Activated T-helper 17 cell treated with anti-CD3 and anti-CD28 coated beads, Interleukin-2, amount 50 U/mL, for 72 hours (primary cell): Measurements from ENCODE around the gene SERPINA4. TPM values are rescaled to one million over a fixed set of nuclear protein-coding genes. Genes with fewer than 3 reads are reported as not detected.

Experiments used
- ATAC-seq: fragments of 150-1000 bp; cut with Tn5 transposase; replicated peaks from 2 replicates; pipeline ENCODE4 v1.10.0; 2021; ENCODE audit warnings: mild to moderate bottlenecking, moderate library complexity
- H3K27ac Mint-ChIP-seq: one replicate; pipeline ENCODE4 v1.8.0; 2022; ENCODE audit warnings: mixed read lengths
- H3K27me3 Mint-ChIP-seq: one replicate; pipeline ENCODE4 v1.8.0; 2022; ENCODE audit warnings: mixed read lengths
- H3K36me3 Mint-ChIP-seq: one replicate; pipeline ENCODE4 v1.8.0; 2022; ENCODE audit warnings: low read depth, mild to moderate bottlenecking, mixed read lengths
- H3K4me1 Mint-ChIP-seq: one replicate; pipeline ENCODE4 v1.8.0; 2022; ENCODE audit warnings: mixed read lengths
- H3K4me3 Mint-ChIP-seq: one replicate; pipeline ENCODE4 v1.8.0; 2022; ENCODE audit warnings: mild to moderate bottlenecking, mixed read lengths
- H3K9me3 Mint-ChIP-seq: one replicate; pipeline ENCODE4 v1.8.0; 2022; ENCODE audit warnings: mixed read lengths
- total RNA-seq, 2 donors: library from RNA; stranded (reverse); gene quantifications; one replicate each; pipeline ENCODE4 v1.2.3, GENCODE V29; 2022

Gene SERPINA4
- total RNA-seq, 2 donors from 2014 or later: not detected

DNA sequence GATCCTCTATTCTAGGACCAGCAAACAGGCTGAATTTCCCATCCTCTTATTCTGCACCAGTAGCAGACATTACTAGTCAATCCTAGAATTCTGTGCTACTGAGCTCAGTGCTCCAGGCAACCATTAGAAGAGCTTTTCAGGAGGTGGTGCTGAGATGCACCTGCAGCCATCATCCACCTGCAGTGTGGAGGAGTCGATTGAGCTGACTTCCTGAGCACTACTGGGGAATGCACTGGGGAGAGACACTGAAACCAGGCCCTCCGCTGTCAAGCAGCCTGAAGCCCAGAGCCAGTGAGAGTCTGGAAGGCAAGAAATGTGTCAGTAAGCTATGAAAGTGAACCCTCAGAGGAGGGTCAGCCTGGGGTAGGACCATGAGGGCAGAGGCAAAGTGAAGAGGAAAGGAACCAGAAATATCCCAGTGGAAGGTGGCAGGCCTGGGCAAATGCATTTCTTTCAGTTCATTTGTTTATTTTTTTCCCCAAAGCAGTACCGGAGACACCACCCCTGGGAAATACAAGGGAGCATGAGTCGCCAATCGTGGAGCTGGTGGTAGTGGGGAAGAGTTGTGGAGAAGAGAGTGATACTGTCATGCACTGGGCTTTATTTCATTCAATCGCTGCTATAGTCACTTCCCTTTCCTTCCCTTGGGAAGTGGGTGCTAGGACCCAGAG is 23.0 kb upstream of the SERPINA4 start:
- no peak overlapping the region for H3K4me3 Mint-ChIP-seq
- H3K9me3 Mint-ChIP-seq: no peaks in the 10 kb centered on the region
- H3K27me3 Mint-ChIP-seq: peaks cover 22% of the 10 kb centered on the region
- H3K27ac Mint-ChIP-seq: no peak overlapping the region
- no peaks in the 10 kb centered on the region for H3K36me3 Mint-ChIP-seq
- no peaks in the 10 kb centered on the region for H3K4me1 Mint-ChIP-seq
- ATAC-seq: no peak

DNA sequence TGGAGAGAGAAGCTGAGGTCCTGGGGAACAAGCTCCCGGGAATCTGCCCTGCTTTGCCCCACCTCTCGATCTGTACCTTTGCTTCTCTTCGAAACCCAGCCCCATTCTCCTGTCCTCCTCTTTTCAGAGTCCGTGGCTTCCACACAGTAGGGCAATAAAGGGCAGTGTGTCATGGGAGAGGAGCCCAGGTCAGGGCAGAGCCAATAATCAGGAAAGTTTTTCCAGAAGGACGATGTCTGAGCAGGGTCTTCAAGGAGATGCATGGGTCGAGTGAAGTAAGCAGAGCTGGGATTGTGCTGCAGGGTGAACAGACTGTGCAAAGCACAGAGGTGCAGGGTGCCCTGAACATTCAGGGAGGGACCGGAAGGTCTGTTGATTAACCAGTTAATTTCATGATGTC is 22.1 kb upstream of the SERPINA4 start:
- Mint-ChIP-seq H3K4me3 (no peak overlapping the region), H3K36me3 (no peaks in the 10 kb centered on the region), H3K27me3 (peaks cover 22% of the 10 kb centered on the region), H3K9me3 (no peaks in the 10 kb centered on the region), H3K4me1 (no peaks in the 10 kb centered on the region), H3K27ac (no peak overlapping the region)
- ATAC-seq: no peak

DNA sequence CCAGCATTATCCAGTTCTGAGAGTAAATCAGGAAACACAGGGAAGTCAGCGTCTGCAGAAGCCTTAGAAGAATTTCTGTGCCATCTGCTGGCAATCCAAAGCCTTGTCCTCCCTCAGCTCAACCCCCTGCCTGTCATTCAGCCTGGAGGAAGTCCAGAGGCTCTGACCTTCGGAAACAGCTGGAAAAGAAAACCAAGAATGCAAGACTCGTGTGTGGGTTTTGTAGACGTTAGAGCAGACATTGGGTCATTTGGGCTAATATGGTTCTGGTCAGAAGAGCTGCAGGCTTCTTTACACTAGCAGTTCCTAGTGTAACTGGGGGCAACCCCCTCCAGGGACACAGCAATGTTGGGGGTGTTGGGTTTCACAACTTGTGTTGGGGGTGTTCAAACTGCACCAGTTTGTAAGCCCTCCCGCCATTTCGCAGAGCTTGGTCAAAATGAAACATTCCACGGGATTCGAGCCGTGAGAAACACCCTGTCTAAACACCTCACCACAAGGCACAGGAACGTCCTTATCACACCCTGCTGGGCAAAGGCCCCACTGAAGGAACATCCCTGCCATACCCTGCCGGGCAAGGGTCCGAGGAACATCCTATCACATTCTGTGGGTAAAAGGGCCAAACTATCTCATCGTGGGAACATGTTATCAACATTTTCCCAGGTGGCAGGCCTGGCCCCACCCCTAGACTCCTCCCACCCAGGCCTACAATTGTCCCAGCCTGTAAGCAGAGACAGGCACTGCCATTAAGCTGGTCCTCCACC is 21.0 kb upstream of the SERPINA4 start:
- no peak for ATAC-seq

DNA sequence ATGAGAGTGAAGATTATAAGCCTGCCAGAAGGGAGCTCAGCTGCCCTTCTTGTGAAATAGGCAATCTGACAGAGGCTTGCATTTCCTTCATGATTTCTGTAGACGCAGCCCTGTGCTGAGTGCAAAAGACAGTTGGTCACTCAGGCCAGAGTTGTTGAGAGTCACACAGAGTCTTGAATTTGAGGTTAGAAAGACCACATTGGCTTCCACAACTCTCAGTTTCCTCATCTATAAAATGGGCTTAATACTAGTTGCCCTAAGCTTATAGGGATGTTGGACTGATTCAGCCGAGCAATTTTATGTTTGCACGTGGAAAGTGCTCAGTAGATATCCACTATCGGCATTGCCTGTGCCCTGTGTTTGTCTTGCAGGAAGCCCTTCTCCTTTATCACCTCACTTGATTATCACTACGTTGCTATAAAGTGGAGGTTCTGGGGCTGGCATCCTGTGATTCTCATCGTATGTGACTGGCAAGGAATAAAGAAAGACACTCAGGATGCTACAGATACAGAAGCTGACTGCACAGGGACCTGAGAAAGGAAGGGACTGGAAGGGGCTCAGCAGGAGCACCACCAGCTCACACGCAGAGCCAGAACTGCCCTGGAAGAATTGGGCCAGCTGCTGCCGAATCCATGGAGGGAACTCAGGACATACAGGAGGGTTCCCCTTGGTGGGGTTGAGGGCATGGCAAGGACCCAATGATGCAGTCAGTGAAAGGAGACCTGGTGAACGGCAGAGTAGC is 19.8 kb upstream of the SERPINA4 start:
- no peak overlapping the region for H3K27ac Mint-ChIP-seq
- H3K36me3 Mint-ChIP-seq: no peaks in the 10 kb centered on the region
- H3K27me3 Mint-ChIP-seq: peaks cover 30% of the 10 kb centered on the region
- H3K9me3 Mint-ChIP-seq: no peaks in the 10 kb centered on the region
- H3K4me1 Mint-ChIP-seq: no peaks in the 10 kb centered on the region
- H3K4me3 Mint-ChIP-seq: no peak overlapping the region
- no peak for ATAC-seq

More for the DNA sequence above, 21.0 kb upstream of the SERPINA4 start:
- Mint-ChIP-seq H3K4me1 (no peaks in the 10 kb centered on the region), H3K4me3 (no peak overlapping the region), H3K27me3 (peaks cover 22% of the 10 kb centered on the region), H3K36me3 (no peaks in the 10 kb centered on the region), H3K9me3 (no peaks in the 10 kb centered on the region), H3K27ac (no peak overlapping the region)

DNA sequence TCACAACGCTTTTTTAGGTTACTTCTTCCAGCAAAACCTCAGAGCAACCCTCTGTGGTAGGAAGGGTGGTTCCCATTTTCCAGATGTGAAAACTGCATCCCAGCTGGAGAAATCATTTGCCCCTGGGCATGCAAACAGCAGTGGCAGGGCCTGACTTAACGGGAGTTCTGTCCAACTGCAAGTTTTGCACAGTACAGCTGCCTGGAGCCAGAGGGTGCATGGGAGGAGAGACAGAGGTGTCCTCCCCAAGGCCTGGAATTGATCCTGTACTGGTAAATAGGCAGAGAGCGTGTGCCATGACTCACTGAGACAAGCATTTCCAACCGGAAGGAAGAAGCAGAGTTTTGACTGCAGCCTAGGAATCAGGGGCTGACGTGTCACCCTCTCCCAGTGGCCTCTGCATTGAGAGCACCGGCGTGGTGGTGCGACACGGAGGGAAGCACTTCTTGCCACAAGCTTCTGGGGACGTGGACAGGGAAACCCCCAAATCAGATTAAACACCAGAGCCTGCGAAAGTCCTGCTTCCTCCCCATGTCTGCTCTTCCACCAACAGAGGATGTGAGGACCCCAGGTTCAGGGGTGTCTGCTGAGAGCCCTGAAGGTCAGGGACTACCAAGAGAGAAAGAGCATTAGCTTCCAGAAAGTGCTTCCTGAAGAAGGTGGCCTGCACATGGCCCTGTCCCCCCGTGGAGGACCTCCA is 19.0 kb upstream of the SERPINA4 start:
- no peak for ATAC-seq
- no peaks in the 10 kb centered on the region for H3K9me3 Mint-ChIP-seq
- H3K4me3 Mint-ChIP-seq: no peak overlapping the region
- no peaks in the 10 kb centered on the region for H3K4me1 Mint-ChIP-seq
- H3K27me3 Mint-ChIP-seq: peaks cover 30% of the 10 kb centered on the region
- H3K27ac Mint-ChIP-seq: no peak overlapping the region
- H3K36me3 Mint-ChIP-seq: no peaks in the 10 kb centered on the region

DNA sequence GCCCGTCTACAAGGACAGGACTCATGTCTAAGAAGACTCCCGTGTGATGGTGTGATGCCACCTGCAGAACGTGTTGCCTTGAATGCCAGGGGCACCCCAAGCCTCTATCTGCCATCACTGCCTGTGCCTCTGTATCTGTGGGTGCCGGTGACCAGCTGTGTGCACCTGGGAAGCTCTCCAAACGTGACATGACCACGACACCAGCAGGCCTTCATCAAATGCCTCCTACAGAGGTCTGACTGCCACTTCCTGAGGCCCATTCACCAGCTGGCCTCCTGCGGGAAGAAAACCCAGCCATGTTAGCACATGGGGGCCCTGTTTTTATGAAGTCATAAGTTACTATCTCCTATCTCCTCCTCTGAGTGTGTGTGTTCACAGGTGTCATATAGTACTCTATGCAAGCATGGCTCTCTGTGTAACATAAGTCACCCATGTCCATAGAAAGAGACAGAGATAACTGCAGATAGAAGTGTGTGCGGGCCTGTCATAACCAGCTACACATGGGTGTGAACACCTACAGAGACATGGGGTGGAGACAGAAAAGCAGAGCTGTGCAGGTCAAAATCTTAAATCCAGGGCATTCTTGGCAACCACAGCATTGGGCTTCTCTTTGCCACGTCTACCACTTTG is 18.3 kb upstream of the SERPINA4 start:
- no peak for ATAC-seq
- Mint-ChIP-seq H3K4me3 (no peak overlapping the region), H3K27ac (no peak overlapping the region), H3K36me3 (no peaks in the 10 kb centered on the region), H3K9me3 (no peaks in the 10 kb centered on the region), H3K4me1 (no peaks in the 10 kb centered on the region), H3K27me3 (peaks cover 30% of the 10 kb centered on the region)

DNA sequence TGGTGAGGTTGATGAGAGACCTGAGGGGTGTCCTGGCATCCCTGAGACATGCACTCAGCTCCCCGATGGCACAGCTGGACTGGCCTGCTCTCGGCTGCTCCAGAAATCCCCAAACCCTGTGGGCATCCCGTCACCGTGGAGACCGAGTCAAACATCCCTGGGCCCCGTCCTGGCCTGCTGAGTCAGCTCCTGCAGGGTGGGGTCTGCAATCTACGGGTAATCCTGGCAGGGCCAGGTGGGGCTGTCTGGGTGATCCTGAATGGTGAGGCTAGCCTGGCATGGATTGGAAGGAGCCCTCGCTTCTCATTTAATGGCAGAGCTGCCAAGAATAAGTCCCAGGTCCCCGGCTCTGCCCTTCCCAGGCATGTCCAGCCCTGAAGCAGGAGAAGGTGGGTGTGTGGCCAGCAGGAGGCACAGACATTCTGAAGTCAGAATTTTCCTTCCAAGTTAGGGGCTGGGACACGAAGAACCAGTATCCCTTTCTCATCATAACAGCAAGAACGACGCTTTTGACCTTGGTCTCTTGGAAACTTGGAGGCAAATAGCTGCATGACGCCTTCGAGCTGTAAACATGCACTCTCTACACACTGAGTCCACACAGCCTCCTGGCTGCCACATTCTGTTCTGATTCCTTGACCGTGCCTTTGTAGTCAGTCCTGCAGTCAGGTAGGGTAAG is 17.7 kb upstream of the SERPINA4 start:
- no peak for ATAC-seq
- no peak overlapping the region for H3K4me3 Mint-ChIP-seq
- H3K27ac Mint-ChIP-seq: no peak overlapping the region
- no peaks in the 10 kb centered on the region for H3K4me1 Mint-ChIP-seq
- no peaks in the 10 kb centered on the region for H3K36me3 Mint-ChIP-seq
- H3K9me3 Mint-ChIP-seq: no peaks in the 10 kb centered on the region
- H3K27me3 Mint-ChIP-seq: peaks cover 25% of the 10 kb centered on the region

DNA sequence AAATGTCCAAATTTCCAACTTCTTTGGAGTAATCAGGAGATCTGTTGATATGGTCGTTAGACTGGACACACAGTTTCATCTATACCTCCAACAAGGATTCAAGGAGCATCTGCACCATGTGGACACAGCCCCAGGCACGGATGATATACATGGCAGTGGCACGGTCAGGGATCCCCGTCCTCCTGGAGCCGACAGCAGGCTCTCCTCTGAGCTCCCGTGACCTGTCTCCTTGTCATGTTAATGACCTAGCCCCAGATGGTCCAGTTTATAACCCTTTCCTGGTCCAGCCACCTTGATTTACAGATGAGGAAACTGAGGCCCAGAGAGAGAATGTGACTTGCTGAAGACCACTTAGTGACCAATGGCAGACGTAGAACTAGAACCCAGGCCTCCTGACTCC is 16.5 kb upstream of the SERPINA4 start:
- no peak overlapping the region for H3K27ac Mint-ChIP-seq
- no peak for ATAC-seq
- H3K36me3 Mint-ChIP-seq: no peaks in the 10 kb centered on the region
- H3K4me1 Mint-ChIP-seq: no peaks in the 10 kb centered on the region
- H3K27me3 Mint-ChIP-seq: peaks cover 20% of the 10 kb centered on the region
- no peaks in the 10 kb centered on the region for H3K9me3 Mint-ChIP-seq
- no peak overlapping the region for H3K4me3 Mint-ChIP-seq

DNA sequence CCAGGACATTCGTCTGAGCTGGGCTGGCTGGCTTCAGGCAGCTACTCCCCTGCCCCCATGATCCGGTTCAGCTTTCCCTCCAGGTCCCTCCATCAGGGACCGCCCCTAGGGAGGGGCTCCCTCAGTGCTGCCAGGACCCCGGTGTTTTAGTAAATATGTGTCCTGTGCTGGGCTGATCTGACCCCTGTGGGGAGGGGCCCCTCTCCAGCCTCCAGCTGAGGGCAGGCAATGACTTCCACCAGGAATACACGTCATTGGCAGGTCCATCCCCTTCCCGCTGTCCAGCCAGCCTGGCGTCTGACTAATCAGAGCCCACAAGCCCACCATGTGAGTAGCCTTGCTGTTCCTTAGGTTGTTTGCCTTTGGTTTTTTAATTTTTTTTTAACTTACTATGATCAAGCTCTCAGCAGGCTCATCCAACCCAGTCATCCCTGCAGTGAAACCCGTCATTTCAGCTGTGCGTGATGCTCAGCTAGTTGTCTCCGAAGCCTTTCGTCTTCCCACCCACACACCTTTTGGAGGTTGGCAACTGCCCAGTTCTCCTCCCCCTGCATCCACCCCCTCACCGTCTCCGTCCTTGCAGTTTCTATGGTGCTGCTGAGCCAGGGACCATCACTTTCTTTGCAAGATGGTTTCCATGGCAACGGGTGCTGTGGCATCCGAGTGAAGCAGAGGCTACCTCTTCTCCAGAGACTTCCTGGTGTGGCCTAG is 16.0 kb upstream of the SERPINA4 start:
- Mint-ChIP-seq H3K9me3 (no peaks in the 10 kb centered on the region), H3K4me3 (no peak overlapping the region), H3K36me3 (no peaks in the 10 kb centered on the region), H3K27ac (no peak overlapping the region), H3K27me3 (peaks cover 20% of the 10 kb centered on the region), H3K4me1 (no peaks in the 10 kb centered on the region)
- no peak for ATAC-seq

DNA sequence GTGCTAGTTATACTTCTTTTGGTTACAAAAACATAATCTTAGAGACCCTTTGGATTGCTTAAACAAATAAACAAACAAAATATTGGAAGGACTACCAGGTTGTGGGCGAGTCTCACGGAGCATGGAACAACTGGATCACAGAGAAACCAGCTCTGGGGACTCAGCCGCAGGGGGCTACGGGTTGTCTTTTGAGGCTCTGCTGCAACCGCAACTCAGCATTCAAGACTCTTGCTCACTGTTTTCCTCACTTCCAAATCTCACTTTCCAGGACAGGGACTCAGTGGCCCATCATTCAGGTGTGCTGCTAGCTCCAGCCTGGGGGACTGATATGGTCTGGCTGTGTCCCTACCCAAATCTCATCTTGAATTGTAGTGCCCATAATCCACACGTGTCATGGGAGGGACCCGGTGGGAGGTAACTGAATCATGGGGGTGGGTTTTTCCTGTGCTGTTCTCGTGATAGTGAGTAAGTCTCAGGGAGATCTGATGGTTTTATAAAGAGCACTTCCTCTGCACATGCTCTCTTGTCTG is 14.0 kb upstream of the SERPINA4 start:
- Mint-ChIP-seq H3K9me3 (no peaks in the 10 kb centered on the region), H3K27ac (no peak overlapping the region), H3K36me3 (no peaks in the 10 kb centered on the region), H3K27me3 (peaks cover 21% of the 10 kb centered on the region), H3K4me3 (no peak overlapping the region), H3K4me1 (no peaks in the 10 kb centered on the region)
- no peak for ATAC-seq

DNA sequence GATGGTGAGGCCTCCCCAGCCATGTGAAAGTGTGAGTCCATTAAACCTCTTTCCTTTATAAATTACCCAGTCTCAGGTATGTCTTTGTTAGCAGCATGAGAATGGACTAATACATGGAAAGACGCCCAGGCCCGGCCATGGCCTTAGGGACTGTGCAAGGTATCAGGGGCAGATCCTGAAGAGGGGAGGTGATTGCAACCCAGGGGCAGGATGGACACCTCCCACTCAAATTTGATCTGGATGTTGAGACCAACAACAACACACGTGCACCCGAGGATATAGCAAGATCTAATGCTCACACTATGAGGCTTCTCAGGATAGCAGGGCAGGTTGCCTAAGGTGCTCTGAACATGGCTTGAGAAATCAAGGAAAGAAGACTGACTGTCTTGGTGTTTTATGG is 13.5 kb upstream of the SERPINA4 start:
- Mint-ChIP-seq H3K4me3 (no peak overlapping the region), H3K27me3 (peaks cover 26% of the 10 kb centered on the region), H3K9me3 (no peaks in the 10 kb centered on the region), H3K27ac (no peak overlapping the region), H3K4me1 (no peaks in the 10 kb centered on the region), H3K36me3 (no peaks in the 10 kb centered on the region)
- no peak for ATAC-seq

DNA sequence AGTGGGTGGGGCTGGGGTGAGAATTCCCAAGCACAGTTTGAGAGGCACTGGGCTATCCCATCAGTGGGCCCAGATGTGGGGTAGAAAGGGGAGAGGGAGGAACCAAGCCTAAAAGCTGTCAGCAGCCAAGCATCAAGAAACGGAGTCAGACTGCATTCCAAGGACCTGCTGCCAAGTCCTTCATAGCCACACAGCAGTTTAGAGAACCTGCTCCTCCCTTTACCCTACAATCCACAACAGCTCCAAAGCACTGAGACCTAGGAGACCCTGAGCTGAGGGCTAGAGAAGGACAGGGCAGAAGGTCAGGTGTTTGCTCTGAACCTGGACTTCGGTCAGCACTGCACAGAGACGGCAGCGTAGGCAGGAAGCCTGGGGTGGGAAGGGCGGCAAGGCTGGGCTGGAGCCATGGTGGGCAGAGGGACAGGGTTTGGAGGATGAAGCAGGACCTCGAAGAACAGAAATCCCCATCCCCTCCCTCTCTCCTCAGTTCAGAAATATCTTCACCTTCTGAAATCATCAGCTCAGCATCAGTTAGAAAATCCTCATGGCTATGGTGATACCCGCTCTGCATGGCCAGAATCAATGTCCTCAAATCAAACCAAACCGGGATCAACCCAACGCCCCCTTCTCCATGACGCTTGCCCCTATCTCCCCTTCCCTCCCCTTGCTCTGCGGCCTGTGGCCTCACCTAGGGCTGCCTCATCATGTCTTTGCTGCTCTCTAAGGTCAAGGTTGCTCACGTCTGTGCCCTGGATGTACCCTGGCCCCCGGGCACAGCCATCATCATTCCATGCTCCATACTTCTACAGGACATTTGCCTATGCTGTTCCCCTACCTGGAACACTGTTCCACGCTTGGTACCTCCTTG is 12.9 kb upstream of the SERPINA4 start:
- no peak for ATAC-seq
- Mint-ChIP-seq H3K4me3 (no peak overlapping the region), H3K4me1 (no peaks in the 10 kb centered on the region), H3K27ac (no peak overlapping the region), H3K9me3 (peaks cover under 1% of the 10 kb centered on the region), H3K36me3 (no peaks in the 10 kb centered on the region), H3K27me3 (peaks cover 32% of the 10 kb centered on the region)
